Measurements from ENCODE around the gene MLEC.

DNA sequence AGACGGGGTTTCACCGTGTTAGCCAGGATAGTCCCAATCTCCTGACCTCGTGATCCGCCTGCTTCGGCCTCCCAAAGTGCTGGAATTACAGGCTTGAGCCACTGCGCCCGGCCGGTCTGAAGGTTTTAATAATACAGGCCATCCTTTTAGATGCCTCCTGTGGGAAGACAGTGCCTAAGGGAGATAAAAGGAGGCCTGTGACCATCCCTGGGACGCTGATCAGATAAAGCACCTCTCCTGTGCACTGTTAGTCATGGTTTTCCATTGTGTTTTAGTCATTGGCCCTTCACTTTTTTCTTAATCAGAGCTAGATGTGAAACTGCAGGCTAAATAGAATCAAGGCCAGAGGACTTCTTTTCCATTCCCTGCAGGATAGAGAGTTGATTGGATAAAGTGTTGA, 31.1 kb downstream of the MLEC start:
- TF ChIP-seq, protein P1, sequence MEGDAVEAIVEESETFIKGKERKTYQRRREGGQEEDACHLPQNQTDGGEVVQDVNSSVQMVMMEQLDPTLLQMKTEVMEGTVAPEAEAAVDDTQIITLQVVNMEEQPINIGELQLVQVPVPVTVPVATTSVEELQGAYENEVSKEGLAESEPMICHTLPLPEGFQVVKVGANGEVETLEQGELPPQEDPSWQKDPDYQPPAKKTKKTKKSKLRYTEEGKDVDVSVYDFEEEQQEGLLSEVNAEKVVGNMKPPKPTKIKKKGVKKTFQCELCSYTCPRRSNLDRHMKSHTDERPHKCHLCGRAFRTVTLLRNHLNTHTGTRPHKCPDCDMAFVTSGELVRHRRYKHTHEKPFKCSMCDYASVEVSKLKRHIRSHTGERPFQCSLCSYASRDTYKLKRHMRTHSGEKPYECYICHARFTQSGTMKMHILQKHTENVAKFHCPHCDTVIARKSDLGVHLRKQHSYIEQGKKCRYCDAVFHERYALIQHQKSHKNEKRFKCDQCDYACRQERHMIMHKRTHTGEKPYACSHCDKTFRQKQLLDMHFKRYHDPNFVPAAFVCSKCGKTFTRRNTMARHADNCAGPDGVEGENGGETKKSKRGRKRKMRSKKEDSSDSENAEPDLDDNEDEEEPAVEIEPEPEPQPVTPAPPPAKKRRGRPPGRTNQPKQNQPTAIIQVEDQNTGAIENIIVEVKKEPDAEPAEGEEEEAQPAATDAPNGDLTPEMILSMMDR (IDR thresholded peaks at IDR 0.05): no peak
- TF ChIP-seq POLR2A (IDR thresholded peaks at IDR 0.05): no peak
